ENCODE measurements around the gene KCNMB2.

DNA sequence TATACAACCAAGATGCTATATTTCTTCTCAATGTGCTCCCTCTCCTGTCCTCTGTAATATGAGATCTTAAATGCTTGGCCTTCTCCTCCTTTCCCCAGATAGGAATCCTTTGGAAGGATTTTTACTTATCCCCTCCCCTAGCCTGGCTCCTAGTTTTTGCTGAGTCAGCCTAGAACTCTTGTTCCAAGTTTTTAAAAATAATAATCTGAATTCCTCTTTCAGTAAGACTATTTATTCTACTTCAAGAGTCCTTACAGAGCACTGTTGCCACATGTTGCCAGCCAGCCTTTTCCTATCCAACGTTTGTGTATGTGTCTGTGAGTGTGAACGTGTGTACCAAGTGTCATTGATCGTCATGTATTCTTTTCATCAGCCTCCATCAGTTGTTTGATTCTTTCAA is 11.0 kb upstream of the KCNMB2 start:
- TF ChIP-seq POLR2AphosphoS5 (IDR thresholded peaks at IDR 0.05; ENCODE audit: borderline replicate concordance, low read depth, low read length), result no peak
- no peak for TF ChIP-seq EZH2 (IDR thresholded peaks at IDR 0.05)
- no peak for TF ChIP-seq FOXP2 (optimal IDR thresholded peaks at IDR 0.05; ENCODE audit: control extremely low read depth, extremely low read length, insufficient read depth)

All from SK-N-MC (cell line).